ENCODE data around the gene DHFR2.

GRCh38 chr3:94099311-94099710 is 36.6 kb upstream of the DHFR2 start:
- no peak for TF ChIP-seq POLR2A (IDR thresholded peaks at IDR 0.05)
- no peak for TF ChIP-seq CTCF (IDR thresholded peaks at IDR 0.05 in 4 of 5, conservative IDR thresholded peaks at IDR 0.05 in 1 of 5)

Data from gastrocnemius medialis (tissue), 4 donors.